HEK293 (cell line): ENCODE results near the gene PRSS56.

ENCODE experiments used
- CTCF ChIP-seq: fragments of 450-650 bp; formaldehyde crosslinking; IDR thresholded peaks from 2 replicates; pipeline ENCODE4 v1.5.1; 2016; ENCODE audit warnings: missing biosample characterization, missing genetic modification characterization
- KLF9 ChIP-seq: fragments of 450-650 bp; formaldehyde crosslinking; IDR thresholded peaks from 2 replicates; pipeline ENCODE4 v1.5.1; 2016; ENCODE audit warnings: missing biosample characterization, missing genetic modification characterization, low read depth
- ZFP41 ChIP-seq: fragments of 450-650 bp; formaldehyde crosslinking; IDR thresholded peaks from 2 replicates; pipeline ENCODE4 v1.5.1; 2016; ENCODE audit warnings: missing biosample characterization, missing genetic modification characterization, borderline replicate concordance
- ZNF660 ChIP-seq: fragments of 450-650 bp; IDR thresholded peaks from 2 replicates; pipeline ENCODE4 v1.5.1; 2018; ENCODE audit warnings: missing biosample characterization, mild to moderate bottlenecking, missing genetic modification characterization
- ZNF837 ChIP-seq: fragments of 450-650 bp; formaldehyde crosslinking; IDR thresholded peaks from 2 replicates; pipeline ENCODE4 v1.5.1; 2016; ENCODE audit warnings: missing biosample characterization, missing genetic modification characterization

- no peak for TF ChIP-seq ZNF660 (tag by site-specific recombination)
- TF ChIP-seq KLF9 (tag by site-specific recombination): no peak
- TF ChIP-seq CTCF (tag by site-specific recombination): no peak
- no peak for TF ChIP-seq ZFP41 (tag by site-specific recombination)
- TF ChIP-seq ZNF837: no peak
Observed at GRCh38 chr2:232563580-232563979, 43.4 kb downstream of the PRSS56 start.
